ENCODE measurements around the gene PRR23B. TPM values are rescaled to one million over a fixed set of nuclear protein-coding genes. Genes with fewer than 3 reads are reported as not detected.

PRR23B gene
- polyA plus RNA-seq, 2 of the 4 experiments (the other 2 are of a cell fraction) = not detected

GRCh38 chr3:138987181-138987580, 33.5 kb downstream of the PRR23B start (continued):
- no peak for TF ChIP-seq CTCF (IDR thresholded peaks at IDR 0.05)
- no peak for TF ChIP-seq TFCP2L1 (CRISPR knock-in tag; IDR thresholded peaks at IDR 0.05)
- no peak for TF ChIP-seq FOSL2 (IDR thresholded peaks at IDR 0.05)
- TF ChIP-seq FOSL2 (CRISPR knock-in tag; IDR thresholded peaks at IDR 0.05) = no peak
- no peak for TF ChIP-seq EHMT2 (IDR thresholded peaks at IDR 0.05; ENCODE audit: low read depth)
- TF ChIP-seq ATOH8 (CRISPR knock-in tag; IDR thresholded peaks at IDR 0.05; ENCODE audit: low read depth) = no peak

GRCh38 chr3:138985932-138986331, 34.8 kb downstream of the PRR23B start:
- TF ChIP-seq HDAC2 (IDR thresholded peaks at IDR 0.05) (no peak), FOXS1 (CRISPR knock-in tag; IDR thresholded peaks at IDR 0.05) (no peak), MAZ (IDR thresholded peaks at IDR 0.05; ENCODE audit: borderline replicate concordance, low read depth, low read length) (no peak), NR3C1 (IDR thresholded peaks at IDR 0.05) (no peak), RNF2 (IDR thresholded peaks at IDR 0.05; ENCODE audit: borderline replicate concordance, low read depth) (no peak), ZNF302 (CRISPR knock-in tag; IDR thresholded peaks at IDR 0.05) (no peak), CEBPB (IDR thresholded peaks at IDR 0.05) (no peak), FOSB (CRISPR knock-in tag; IDR thresholded peaks at IDR 0.05) (no peak), ZFP36 (IDR thresholded peaks at IDR 0.05; ENCODE audit: borderline replicate concordance, partially characterized antibody) (no peak), HOXB5 (CRISPR knock-in tag; IDR thresholded peaks at IDR 0.05) (no peak), BCL3 (IDR thresholded peaks at IDR 0.05) (no peak), TFCP2L1 (CRISPR knock-in tag; IDR thresholded peaks at IDR 0.05) (no peak), RAD21 (conservative IDR thresholded peaks at IDR 0.05 in 1 of 2, IDR thresholded peaks at IDR 0.05 in 1 of 2) (no peak), POLR2AphosphoS2 (conservative IDR thresholded peaks at IDR 0.05; ENCODE audit: low read length) (no peak), CHD2 (IDR thresholded peaks at IDR 0.05; ENCODE audit: low read length, partially characterized antibody) (no peak), PHF8 (IDR thresholded peaks at IDR 0.05; ENCODE audit: borderline replicate concordance, low read depth) (no peak), ESRRA (IDR thresholded peaks at IDR 0.05; ENCODE audit: borderline replicate concordance, low read length) (no peak)
- FAIRE-seq = no peak
- no peak overlapping the region for H3K4me3 ChIP-seq
- no peaks in the 10 kb centered on the region for H3K9me3 ChIP-seq
- no peak for DNase-seq (ENCODE audit: low read depth in 1 of 2, low spot score in 1 of 2)
- no peak overlapping the region for H3K4me2 ChIP-seq
- H3K4me1 ChIP-seq = no peaks in the 10 kb centered on the region
- POLR2A ChIA-PET = no interaction called here
- 42% methylated on average over 4 of the region's 4 CpGs for WGBS (ENCODE audit: missing lambda C conversion rate)
- no peak overlapping the region for H3K27ac ChIP-seq
- CTCF ChIA-PET = no interaction called here
- ATAC-seq = no peak

GRCh38 chr3:138984816-138985215, 35.9 kb downstream of the PRR23B start:
- H3K4me2 ChIP-seq = no peak overlapping the region
- H3K27ac ChIP-seq = no peak overlapping the region
- ATAC-seq (no peak), DNase-seq (ENCODE audit: low read depth in 1 of 2, low spot score in 1 of 2) (no peak), FAIRE-seq (no peak)
- POLR2A ChIA-PET = no interaction called here
- no peaks in the 10 kb centered on the region for H3K4me1 ChIP-seq
- CTCF ChIA-PET = no interaction called here
- TF ChIP-seq FOXS1 (CRISPR knock-in tag; IDR thresholded peaks at IDR 0.05) (no peak), GATA3 (IDR thresholded peaks at IDR 0.05; ENCODE audit: borderline replicate concordance) (no peak), HOXB13 (CRISPR knock-in tag; IDR thresholded peaks at IDR 0.05; ENCODE audit: low read depth) (no peak), MYC (IDR thresholded peaks at IDR 0.05; ENCODE audit: borderline replicate concordance, low read length) (no peak)
- WGBS (ENCODE audit: missing lambda C conversion rate) = 22% methylated on average over 3 of the region's 3 CpGs
- no peak overlapping the region for H3K4me3 ChIP-seq
- no peaks in the 10 kb centered on the region for H3K9me3 ChIP-seq
